GM08714 (cell line): ENCODE data around the gene PRR12.

Source experiments
- H3K4me3 ChIP-seq: fragments of 200-500 bp; sonication (Bioruptor generic); 2 replicates; pipeline ENCODE4 v1.5.1; 2014; ENCODE audit warnings: mild to moderate bottlenecking, low read length, inconsistent platforms
- ZNF274 ChIP-seq: IDR thresholded peaks from 2 replicates; pipeline ENCODE4 v1.6.1; 2012; ENCODE audit warnings: mild to moderate bottlenecking, low read depth, low read length

PRR12 gene

GRCh38 chr19:49651820-49652550, 61.0 kb downstream of the PRR12 start:
- H3K4me3 ChIP-seq = no peak overlapping the region
- TF ChIP-seq ZNF274 = no peak

GRCh38 chr19:49652551-49653465, 61.8 kb downstream of the PRR12 start:
- TF ChIP-seq ZNF274 = no peak
- H3K4me3 ChIP-seq = no peak overlapping the region

GRCh38 chr19:49653466-49653806, 62.5 kb downstream of the PRR12 start:
- no peak overlapping the region for H3K4me3 ChIP-seq
- TF ChIP-seq ZNF274 = no peak

GRCh38 chr19:49654581-49654980, 63.6 kb downstream of the PRR12 start:
- no peak for TF ChIP-seq ZNF274
- no peak overlapping the region for H3K4me3 ChIP-seq

GRCh38 chr19:49655570-49656455, 64.8 kb downstream of the PRR12 start:
- TF ChIP-seq ZNF274 = no peak
- H3K4me3 ChIP-seq = no peak overlapping the region

- no peak for TF ChIP-seq ZNF274
- no peak overlapping the region for H3K4me3 ChIP-seq
These were observed 65.6 kb downstream of the PRR12 start for GRCh38 chr19:49656456-49657109.

GRCh38 chr19:49657493-49658138, 66.6 kb downstream of the PRR12 start:
- TF ChIP-seq ZNF274 = no peak
- H3K4me3 ChIP-seq = no peak overlapping the region

- H3K4me3 ChIP-seq = no peak overlapping the region
These were observed 67.1 kb downstream of the PRR12 start for GRCh38 chr19:49658139-49658517.

GRCh38 chr19:49658566-49659442, 67.8 kb downstream of the PRR12 start:
- TF ChIP-seq ZNF274 = no peak
- H3K4me3 ChIP-seq = no peak overlapping the region

More at GRCh38 chr19:49658139-49658517, 67.1 kb downstream of the PRR12 start:
- TF ChIP-seq ZNF274 = no peak

GRCh38 chr19:49660338-49660961, 69.5 kb downstream of the PRR12 start:
- H3K4me3 ChIP-seq = no peak overlapping the region
- TF ChIP-seq ZNF274 = no peak

GRCh38 chr19:49662011-49662410, 71.0 kb downstream of the PRR12 start:
- TF ChIP-seq ZNF274 = no peak

GRCh38 chr19:49663224-49663623, 72.2 kb downstream of the PRR12 start:
- H3K4me3 ChIP-seq = no peak overlapping the region; the same call in 1 of the 2 replicates
- no peak for TF ChIP-seq ZNF274

More at GRCh38 chr19:49662011-49662410, 71.0 kb downstream of the PRR12 start:
- H3K4me3 ChIP-seq = no peak overlapping the region
